CD14-positive monocyte (primary cell): ENCODE results near the gene SZT2. TPM values are rescaled to one million over a fixed set of nuclear protein-coding genes. Genes with fewer than 3 reads are reported as not detected.
"Not testable (repeated sequence)": the region's sequence is repeated elsewhere in the genome, so short reads cannot be mapped to it uniquely, and the experiment has no call there.

ENCODE experiments used
- DNase-seq, 3 donors: peaks; one replicate each; pipeline ENCODE4 v3.0.0-alpha.2; 2011 to 2022
- H2AFZ ChIP-seq: 2 replicates; pipeline ENCODE4 v1.6.0; 2012; ENCODE audit warnings: mild to moderate bottlenecking, low read depth, low read length, inconsistent platforms; ENCODE audit not compliant: insufficient read depth, poor library complexity, severe bottlenecking
- H3K27ac ChIP-seq, 2 donors: 1 replicate in 1 of 2; 2 replicates in 1 of 2; pipeline ENCODE4 v1.5.1; 2012 to 2013; ENCODE audit warnings: low read length in 2 of 2, control low read depth in 1 of 2, inconsistent platforms in 1 of 2, low read depth in 1 of 2, mild to moderate bottlenecking in 1 of 2
- H3K27me3 ChIP-seq, 2 donors: one replicate each; pipeline versions ENCODE4 v1.6.0 to v1.6.1; 2011 to 2013; ENCODE audit warnings: low read length in 2 of 2; ENCODE audit not compliant: control insufficient read depth in 2 of 2, insufficient read depth in 2 of 2
- H3K36me3 ChIP-seq, 2 donors: replicated peaks in 1 of 2; 1 replicate in 1 of 2; 2 replicates in 1 of 2; pipeline versions ENCODE4 v1.5.1 to v1.6.1; 2012 to 2013; ENCODE audit warnings: low read length in 2 of 2, control low read depth in 1 of 2, inconsistent platforms in 1 of 2, mild to moderate bottlenecking in 1 of 2; ENCODE audit not compliant: insufficient read depth in 2 of 2, control insufficient read depth in 1 of 2
- H3K4me1 ChIP-seq, 2 donors: 1 replicate in 1 of 2; 2 replicates in 1 of 2; pipeline versions ENCODE4 v1.5.1 to v1.6.1; 2012 to 2013; ENCODE audit warnings: low read length in 2 of 2, control low read depth in 1 of 2, inconsistent platforms in 1 of 2, mild to moderate bottlenecking in 1 of 2, moderate library complexity in 1 of 2; ENCODE audit not compliant: insufficient read depth in 2 of 2, control insufficient read depth in 1 of 2
- H3K4me2 ChIP-seq: replicated peaks from 2 replicates; pipeline ENCODE3; 2012; ENCODE audit warnings: low read length, moderate library complexity, mild to moderate bottlenecking; ENCODE audit not compliant: poor library complexity, severe bottlenecking; ENCODE audit errors: extremely low read depth
- H3K4me3 ChIP-seq, 3 experiments: fragments of 200-600 bp in 1 of 3; sonication (generic) in 1 of 3; replicated peaks in 1 of 3; 1 replicate in 2 of 3; 2 replicates in 1 of 3; pipeline ENCODE4 v1.5.1; 2011 to 2013; ENCODE audit warnings: low read length in 3 of 3, mild to moderate bottlenecking in 3 of 3, control low read depth in 2 of 3, low read depth in 2 of 3, inconsistent platforms in 1 of 3, moderate library complexity in 1 of 3
- H3K79me2 ChIP-seq: 2 replicates; pipeline ENCODE4 v1.6.0; 2012; ENCODE audit warnings: mild to moderate bottlenecking, control low read depth, inconsistent platforms, low read length, moderate library complexity; ENCODE audit not compliant: insufficient read depth
- H3K9ac ChIP-seq: 2 replicates; pipeline ENCODE4 v1.6.0; 2017; ENCODE audit warnings: low read length, mild to moderate bottlenecking; ENCODE audit not compliant: insufficient read depth, poor library complexity, severe bottlenecking
- H3K9me3 ChIP-seq, 2 donors: replicated peaks in 1 of 2; 1 replicate in 1 of 2; 2 replicates in 1 of 2; pipeline versions ENCODE4 v1.5.1 to v1.6.1; 2012 to 2013; ENCODE audit warnings: low read length in 2 of 2, control low read depth in 1 of 2; ENCODE audit not compliant: control insufficient read depth in 1 of 2, insufficient read depth in 1 of 2
- H4K20me1 ChIP-seq: 2 replicates; pipeline ENCODE4 v1.6.0; 2012; ENCODE audit warnings: mild to moderate bottlenecking, low read length, control low read depth, moderate library complexity; ENCODE audit not compliant: insufficient read depth
- H3K27ac Mint-ChIP-seq, 7 donors: one replicate each; pipeline ENCODE4 v1.8.0; 2020; ENCODE audit warnings: mild to moderate bottlenecking in 7 of 7, mixed read lengths in 7 of 7, moderate library complexity in 6 of 7, inconsistent platforms in 2 of 7
- H3K27me3 Mint-ChIP-seq, 3 donors: one replicate each; pipeline ENCODE4 v1.8.0; 2021 to 2022; ENCODE audit warnings: low read depth in 3 of 3, mild to moderate bottlenecking in 3 of 3, mixed read lengths in 3 of 3, moderate library complexity in 3 of 3, inconsistent platforms in 1 of 3
- H3K36me3 Mint-ChIP-seq, 2 donors: one replicate each; pipeline ENCODE4 v1.8.0; 2020; ENCODE audit warnings: mixed read lengths in 2 of 2, inconsistent platforms in 1 of 2, mild to moderate bottlenecking in 1 of 2
- H3K4me1 Mint-ChIP-seq: one replicate; pipeline ENCODE4 v1.8.0; 2020; ENCODE audit warnings: mild to moderate bottlenecking, mixed read lengths
- H3K4me3 Mint-ChIP-seq, 2 donors: one replicate each; pipeline ENCODE4 v1.8.0; 2020; ENCODE audit warnings: mild to moderate bottlenecking in 2 of 2, mixed read lengths in 2 of 2, moderate library complexity in 1 of 2
- H3K9me3 Mint-ChIP-seq, 7 donors: one replicate each; pipeline ENCODE4 v1.8.0; 2020 to 2022; ENCODE audit warnings: mixed read lengths in 7 of 7, mild to moderate bottlenecking in 6 of 7, moderate library complexity in 6 of 7, inconsistent platforms in 2 of 7
- CTCF ChIP-seq: fragments of 200-600 bp; IDR thresholded peaks from one replicate; pipeline ENCODE4 v1.8.0; 2022; ENCODE audit warnings: antibody characterized with exemption, mild to moderate bottlenecking
- WGBS: methylation state at CpG from one replicate; pipeline ENCODE4 v1.1.5; 2013; ENCODE audit warnings: missing lambda C conversion rate; ENCODE audit not compliant: insufficient coverage; 5-methylcytosine and 5-hydroxymethylcytosine counted together
- intact Hi-C, 2 donors: fragments of 100-400 bp; cut with micrococcal nuclease; formaldehyde crosslinking; loops; one replicate each; pipeline versions ENCODE4 v1.15.0 to v1.15.1; 2023
- polyA plus RNA-seq, 3 donors: library from polyadenylated mRNA; depleted of rRNA in 1 of 3; unstranded in 2 of 3; stranded (reverse) in 1 of 3; fragments of 300-500 nt in 2 of 3; fragments of >200 nt in 1 of 3; fragmentation: Illumina TruSeq in 2 of 3; gene quantifications; 1 replicate in 2 of 3; 2 replicates in 1 of 3; pipeline ENCODE4 v1.2.3, GENCODE V29; 2012 to 2021

Gene SZT2
- polyA plus RNA-seq, 3 donors: 2.4 to 29.9 (median 2.6) TPM

DNA sequence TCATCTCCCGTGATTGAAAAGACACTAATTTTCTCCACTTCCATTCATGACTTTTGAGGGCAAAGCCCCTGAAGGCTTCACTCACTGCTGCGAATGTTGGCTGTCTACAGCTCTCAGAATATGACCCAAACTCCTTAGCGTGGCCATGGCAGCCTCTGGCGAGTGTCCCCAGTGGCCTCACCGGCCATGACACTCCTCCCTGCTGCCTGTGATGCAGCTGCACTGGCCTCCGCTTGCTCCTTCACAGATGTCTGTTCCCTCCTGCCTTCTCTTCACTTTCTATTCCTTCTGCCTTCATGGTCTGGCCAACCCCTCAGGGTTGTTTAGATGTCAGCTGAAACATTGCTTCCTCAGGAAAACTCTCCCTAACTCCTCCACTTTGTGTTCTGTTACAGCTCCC is 110.2 kb downstream of the SZT2 start:
- H4K20me1 ChIP-seq: no peaks in the 10 kb centered on the region
- H3K27ac Mint-ChIP-seq: no peak overlapping the region
- no peak overlapping the region for H3K27ac ChIP-seq
- H3K36me3 Mint-ChIP-seq: no peaks in the 10 kb centered on the region
- H3K4me1 ChIP-seq: no peaks in the 10 kb centered on the region
- H3K4me1 Mint-ChIP-seq: no peaks in the 10 kb centered on the region
- no peak overlapping the region for H3K4me3 ChIP-seq
- H3K4me3 Mint-ChIP-seq: no peak overlapping the region
- intact Hi-C loops: no loop called here
- H3K9me3 ChIP-seq: no peaks in the 10 kb centered on the region
- H3K27me3 ChIP-seq: peaks cover 2% of the 10 kb centered on the region in 2 donors
- peaks cover 0 to 4% (median 0%) of the 10 kb centered on the region in 7 donors for H3K9me3 Mint-ChIP-seq
- H3K9ac ChIP-seq: no peak overlapping the region
- WGBS: 94% methylated on average over 5 of the region's 6 CpGs
- DNase-seq: no peak
- no peaks in the 10 kb centered on the region for H3K79me2 ChIP-seq
- no peak overlapping the region for H3K4me2 ChIP-seq
- H3K36me3 ChIP-seq: no peaks in the 10 kb centered on the region
- no peak for TF ChIP-seq CTCF
- H3K27me3 Mint-ChIP-seq: peaks cover 4 to 6% (median 5%) of the 10 kb centered on the region in 3 donors
- H2AFZ ChIP-seq: no peak overlapping the region

DNA sequence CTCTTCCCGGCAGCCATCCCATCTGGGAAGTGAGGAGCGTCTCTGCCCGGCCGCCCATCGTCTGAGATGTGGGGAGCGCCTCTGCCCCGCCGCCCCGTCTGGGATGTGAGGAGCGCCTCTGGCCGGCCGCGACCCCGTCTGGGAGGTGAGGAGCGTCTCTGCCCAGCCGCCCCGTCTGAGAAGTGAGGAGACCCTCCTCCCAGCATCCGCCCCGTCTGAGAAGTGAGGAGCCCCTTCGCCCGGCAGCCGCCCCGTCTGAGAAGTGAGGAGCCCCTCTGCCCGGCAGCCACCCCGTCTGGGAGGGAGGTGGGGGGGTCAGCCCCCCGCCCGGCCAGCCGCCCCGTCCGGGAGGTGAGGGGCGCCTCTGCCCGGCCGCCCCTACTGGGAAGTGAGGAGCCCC is 112.1 kb downstream of the SZT2 start:
- intact Hi-C loops, H3K27me3 Mint-ChIP-seq, H3K9me3 ChIP-seq, H3K36me3 ChIP-seq, DNase-seq, H3K4me3 ChIP-seq, H3K9ac ChIP-seq, H3K4me1 ChIP-seq, H3K27me3 ChIP-seq, H2AFZ ChIP-seq, H3K79me2 ChIP-seq, H3K36me3 Mint-ChIP-seq, H3K27ac Mint-ChIP-seq, H3K4me3 Mint-ChIP-seq, H4K20me1 ChIP-seq, H3K27ac ChIP-seq, H3K4me2 ChIP-seq, H3K4me1 Mint-ChIP-seq, H3K9me3 Mint-ChIP-seq: not testable (repeated sequence)
- no CpG with 5 or more reads among the region's 33 CpGs for WGBS
